NCI-H1694 treated with DMSO at 0.1 percent for 48 hours (cell line): ENCODE results near the gene TIPARP.
"Not testable (repeated sequence)": the region's sequence is repeated elsewhere in the genome, so short reads cannot be mapped to it uniquely, and the experiment has no call there.

Source experiments
- DNase-seq: peaks from one replicate; lab custom pipeline; 2025; lab: John Stamatoyannopoulos, UW

TIPARP gene

GRCh38 chr3:156648086-156648485, 26.3 kb upstream of the TIPARP start:
- no peak for DNase-seq

- no peak for DNase-seq
Observed at GRCh38 chr3:156649681-156650080, 24.7 kb upstream of the TIPARP start.

- not testable (repeated sequence) for DNase-seq
Observed at GRCh38 chr3:156652661-156653060, 21.7 kb upstream of the TIPARP start.

GRCh38 chr3:156654834-156655233, 19.6 kb upstream of the TIPARP start:
- DNase-seq = no peak

GRCh38 chr3:156655819-156656550, 18.4 kb upstream of the TIPARP start:
- no peak for DNase-seq

GRCh38 chr3:156657440-156657839, 16.9 kb upstream of the TIPARP start:
- no peak for DNase-seq

- DNase-seq = no peak
Observed at GRCh38 chr3:156657862-156658731, 16.3 kb upstream of the TIPARP start.

GRCh38 chr3:156658732-156659090, 15.7 kb upstream of the TIPARP start:
- no peak for DNase-seq

GRCh38 chr3:156659260-156659659, 15.1 kb upstream of the TIPARP start:
- DNase-seq = no peak

GRCh38 chr3:156661155-156661554, 13.2 kb upstream of the TIPARP start:
- DNase-seq = no peak

GRCh38 chr3:156664011-156664830, 10.2 kb upstream of the TIPARP start:
- DNase-seq = no peak

GRCh38 chr3:156664831-156665178, 9.6 kb upstream of the TIPARP start:
- DNase-seq = no peak

- no peak for DNase-seq
Observed at GRCh38 chr3:156665291-156665690, 9.1 kb upstream of the TIPARP start.

- DNase-seq = no peak
Observed at GRCh38 chr3:156666073-156666472, 8.3 kb upstream of the TIPARP start.

- DNase-seq = no peak
Observed at GRCh38 chr3:156668073-156668763, 6.2 kb upstream of the TIPARP start.

- no peak for DNase-seq
Observed at GRCh38 chr3:156670077-156670476, 4.3 kb upstream of the TIPARP start.

- DNase-seq = no peak
Observed at GRCh38 chr3:156670652-156671051, 3.7 kb upstream of the TIPARP start.

- DNase-seq = peak; percentile 45
Observed at GRCh38 chr3:156673732-156674045, 701 bp upstream of the TIPARP start.

- DNase-seq = peak; percentile 37
Observed at GRCh38 chr3:156674911-156675829, 780 bp downstream of the TIPARP start.

- peak; percentile 74 for DNase-seq
Observed at GRCh38 chr3:156675830-156676767, 1.7 kb downstream of the TIPARP start.
